CD4-positive, alpha-beta T cell treated with Interleukin-10 for 1 hour (primary cell): Measurements from ENCODE around the gene RAB3IP.
"Not testable (repeated sequence)": the region's sequence is repeated elsewhere in the genome, so short reads cannot be mapped to it uniquely, and the experiment has no call there.

Experiments
- DNase-seq: peaks from one replicate; pipeline ENCODE4 v3.0.0-alpha.2; 2020

Gene RAB3IP

DNA sequence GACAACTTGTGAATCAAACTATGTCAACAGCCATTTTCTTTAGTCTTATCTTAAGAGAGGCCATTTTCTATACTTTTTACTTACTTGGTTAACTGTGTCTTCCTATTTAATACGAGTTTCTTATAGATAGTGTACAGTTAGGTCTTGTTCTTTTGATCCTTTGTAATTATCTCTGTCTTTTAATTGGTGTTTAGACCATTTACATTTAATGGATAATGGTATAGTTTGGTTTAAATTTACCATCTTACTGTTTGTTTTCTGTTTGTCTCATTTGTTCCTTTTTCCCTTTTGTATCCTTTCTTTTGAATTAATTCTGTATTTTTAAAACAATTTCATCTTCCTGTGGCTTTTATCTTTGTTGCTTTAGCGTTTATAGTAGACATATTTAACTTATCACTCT lies 19.4 kb downstream of the RAB3IP start:
- DNase-seq, result no peak

DNA sequence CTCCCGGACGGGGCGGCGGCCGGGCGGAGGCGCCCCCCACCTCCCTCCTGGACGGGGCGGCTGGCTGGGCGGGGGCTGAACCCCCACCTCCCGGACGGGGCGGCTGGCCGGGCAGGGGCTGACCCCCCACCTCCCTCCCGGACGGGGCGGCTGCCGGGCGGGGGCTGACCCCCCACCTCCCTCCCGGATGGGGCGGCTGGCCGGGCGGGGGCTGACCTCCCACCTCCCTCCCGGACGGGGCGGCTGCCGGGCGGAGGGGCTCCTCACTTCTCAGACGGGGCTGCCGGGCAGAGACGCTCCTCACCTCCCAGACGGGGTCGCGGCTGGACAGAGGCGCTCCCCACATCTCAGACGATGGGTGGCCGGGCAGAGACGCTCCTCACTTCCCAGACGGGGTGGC lies 20.9 kb downstream of the RAB3IP start:
- DNase-seq, result not testable (repeated sequence)

DNA sequence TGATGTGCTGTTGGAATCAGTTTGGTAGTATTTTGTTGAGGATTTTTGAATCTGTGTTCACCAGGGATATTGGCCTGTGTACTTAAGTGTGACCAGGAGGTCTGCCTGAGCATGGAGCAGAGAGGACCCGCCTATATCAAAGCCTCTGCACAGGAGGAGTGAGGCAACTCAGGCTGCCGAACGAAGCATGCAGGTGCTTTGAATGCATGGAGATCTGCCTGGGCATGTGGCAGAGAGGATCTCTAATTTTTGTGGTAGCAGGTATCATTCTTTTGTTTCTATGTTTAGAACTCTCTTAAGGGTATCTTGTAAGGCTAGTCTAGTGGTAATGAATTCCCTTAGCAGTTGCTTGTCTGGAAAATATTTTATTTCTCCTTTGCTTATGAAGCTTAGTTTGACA lies 26.9 kb downstream of the RAB3IP start:
- DNase-seq, result no peak

DNA sequence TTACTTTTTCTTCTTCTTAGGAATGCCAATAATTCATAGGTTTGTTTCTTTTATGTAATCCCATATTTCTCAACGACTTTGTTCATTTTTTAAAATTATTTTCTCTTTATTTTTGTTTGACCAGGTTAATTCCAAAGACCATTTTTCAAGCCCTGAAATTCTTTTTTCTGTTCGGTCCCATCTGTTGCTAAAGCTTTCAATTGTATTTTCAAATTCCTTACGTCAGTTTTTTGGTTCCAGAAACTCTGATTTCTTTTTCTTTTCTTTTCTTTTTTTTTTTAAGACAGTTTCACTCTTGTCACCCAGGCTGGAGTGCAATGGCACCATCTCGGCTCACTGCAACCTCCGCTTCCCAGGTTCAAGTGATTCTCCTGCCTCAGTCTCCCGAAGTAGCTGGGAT lies 27.6 kb downstream of the RAB3IP start:
- no peak for DNase-seq

DNA sequence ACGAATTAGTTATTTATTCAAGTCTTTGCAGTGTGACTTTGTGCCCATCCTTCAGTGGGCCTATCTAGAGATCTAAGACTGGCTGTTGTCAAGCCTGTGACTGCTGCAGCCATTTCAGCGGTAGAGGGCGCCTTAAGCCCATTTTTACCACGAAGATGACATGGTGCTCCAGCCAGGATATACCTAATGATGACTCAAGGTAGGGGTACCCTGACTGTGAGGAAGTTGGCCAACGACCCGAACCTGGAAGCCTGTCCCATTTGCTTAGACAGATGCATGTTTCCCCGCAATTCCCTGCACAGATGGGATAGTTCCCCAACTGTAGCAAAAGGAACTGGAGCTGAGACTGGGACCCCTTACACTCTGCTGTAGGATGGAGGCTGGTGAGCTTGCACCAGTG lies 41.3 kb downstream of the RAB3IP start:
- no peak for DNase-seq

DNA sequence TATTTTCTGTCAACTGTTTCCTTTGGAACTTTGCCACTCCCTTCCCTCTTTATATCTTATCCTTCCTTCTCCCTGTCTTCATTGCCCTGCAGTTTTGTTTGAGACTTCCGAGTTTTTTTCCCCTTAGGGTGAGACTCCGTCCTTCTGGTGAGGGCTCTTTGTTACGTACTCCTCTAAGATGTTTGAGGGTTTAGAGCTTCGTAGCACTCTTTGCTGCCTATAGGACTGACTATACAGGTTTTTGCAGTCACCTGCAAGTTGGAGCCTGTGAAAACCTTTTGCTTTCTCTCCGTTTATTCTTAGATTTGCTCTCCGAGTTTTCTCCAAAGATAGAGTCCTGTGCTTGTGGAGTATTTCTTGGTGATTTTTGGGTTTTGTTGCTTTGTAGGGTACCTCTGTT lies 44.7 kb downstream of the RAB3IP start:
- no peak for DNase-seq

DNA sequence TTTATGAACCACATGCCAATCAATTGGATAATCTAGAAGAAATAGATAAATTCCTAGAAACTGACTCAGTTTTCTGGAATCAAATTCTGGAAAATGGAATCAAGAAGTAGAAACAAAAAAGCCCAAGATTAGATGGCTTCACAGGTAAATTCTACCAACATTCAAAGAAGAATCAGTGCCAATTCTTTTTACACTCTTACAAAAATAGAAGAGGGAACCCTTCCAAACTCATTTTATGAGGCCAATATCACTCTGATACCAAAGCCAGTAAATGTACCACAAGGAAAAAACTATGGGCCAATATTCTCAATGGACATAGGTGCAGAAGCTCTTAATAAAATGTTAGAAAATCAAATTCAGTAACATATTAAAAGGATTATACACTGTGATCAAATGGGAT lies 50.7 kb downstream of the RAB3IP start:
- DNase-seq, result no peak

DNA sequence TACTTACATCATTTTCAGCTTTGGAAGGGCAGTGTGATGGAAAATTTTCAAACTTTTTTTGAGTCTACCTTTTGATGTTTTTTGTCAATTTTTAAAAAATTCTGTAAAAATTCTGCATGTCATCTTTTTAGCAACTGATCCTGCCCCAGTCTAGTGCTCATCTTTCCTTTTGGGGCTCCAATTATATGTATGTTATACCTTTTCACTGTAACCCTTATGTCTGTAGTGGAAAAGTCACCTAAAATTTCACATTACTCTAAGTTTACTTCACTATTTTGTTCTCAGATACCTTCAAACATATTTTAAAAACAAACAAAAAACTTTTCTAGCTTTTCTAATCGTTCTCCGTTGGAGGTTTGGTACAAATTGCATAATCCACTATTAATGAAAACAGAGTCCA lies 53.9 kb downstream of the RAB3IP start:
- DNase-seq, result no peak

DNA sequence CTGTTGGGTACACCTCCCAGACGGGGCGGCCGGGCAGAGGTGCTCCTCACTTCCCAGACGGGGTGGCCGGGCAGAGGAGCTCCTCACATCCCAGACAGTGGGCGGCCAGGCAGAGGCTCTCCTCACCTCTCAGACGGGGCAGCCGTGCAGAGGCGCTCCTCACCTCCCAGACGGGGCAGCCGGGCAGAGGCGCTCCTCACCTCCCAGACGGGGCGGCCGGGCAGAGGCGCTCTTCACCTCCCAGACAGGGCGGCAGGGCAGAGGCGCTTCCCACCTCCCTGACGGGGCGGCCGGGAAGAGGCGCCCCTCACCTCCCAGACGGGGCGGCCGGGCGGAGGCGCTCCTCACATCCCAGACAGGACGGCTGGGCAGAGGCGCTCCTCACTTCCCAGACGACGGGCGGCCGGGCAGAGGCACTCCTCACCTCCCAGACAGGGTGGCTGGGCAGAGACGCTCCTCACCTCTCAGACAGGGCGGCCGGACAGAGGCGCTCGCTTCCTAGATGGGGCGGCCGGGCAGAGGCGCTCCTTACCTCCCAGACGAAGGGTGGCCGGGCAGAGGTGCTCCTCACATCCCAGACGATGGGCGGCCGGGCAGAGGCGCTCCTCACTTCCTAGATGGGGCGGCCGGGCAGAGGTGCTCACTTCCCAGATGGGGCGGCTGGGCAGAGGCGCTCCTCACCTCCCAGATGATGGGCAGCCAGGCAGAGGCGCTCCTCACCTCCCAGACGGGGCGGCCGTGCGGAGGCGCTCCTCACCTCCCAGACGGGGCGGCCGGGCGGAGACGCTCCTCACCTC lies 68.6 kb downstream of the RAB3IP start:
- DNase-seq, result not testable (repeated sequence)

DNA sequence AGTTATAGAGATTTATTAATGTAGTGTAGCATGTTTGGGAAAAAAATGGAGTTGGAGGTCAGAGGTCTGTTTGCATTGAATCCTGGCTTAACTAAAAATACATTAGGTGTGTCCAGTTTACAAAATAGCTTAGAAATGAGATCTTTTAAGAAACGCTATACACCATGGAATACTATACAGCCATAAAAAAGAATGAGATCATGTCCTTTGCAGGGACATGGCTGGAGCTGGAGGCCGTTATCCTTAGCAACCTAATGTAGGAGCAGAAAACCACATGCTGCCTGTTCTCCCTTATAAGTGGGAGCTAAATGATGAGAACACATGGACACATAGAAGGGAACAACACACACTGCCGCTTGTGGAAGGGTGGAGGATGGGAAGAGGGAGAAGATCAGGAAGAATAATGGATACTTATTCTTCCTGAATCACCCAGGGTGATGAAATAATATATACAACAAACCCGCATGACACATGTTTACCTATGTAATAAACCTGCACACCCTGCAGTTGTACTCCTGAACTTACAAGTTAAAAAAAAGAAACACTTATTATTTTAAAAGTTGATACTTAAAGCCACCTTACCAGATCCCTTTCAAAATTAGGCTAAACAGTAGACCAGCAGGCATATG lies 72.3 kb downstream of the RAB3IP start:
- no peak for DNase-seq

DNA sequence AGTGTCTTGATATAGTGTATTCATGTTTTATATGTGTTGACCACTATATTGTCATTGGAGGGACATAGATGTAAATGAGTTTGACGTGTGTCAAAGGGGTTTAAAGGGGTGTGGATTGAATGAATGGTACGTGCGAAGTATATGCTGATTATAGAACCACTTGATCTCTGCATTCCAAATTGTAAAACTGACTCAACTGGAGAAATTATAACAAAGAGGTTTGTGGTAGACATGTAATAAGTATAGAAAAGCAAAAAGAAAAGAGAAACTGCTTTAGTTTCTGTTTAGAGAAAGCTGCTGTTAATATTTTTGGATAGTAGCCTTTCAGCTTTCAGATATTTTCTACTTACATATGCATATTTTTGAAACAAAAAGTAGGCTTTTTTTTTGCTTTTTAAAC lies 77.4 kb downstream of the RAB3IP start:
- DNase-seq, result no peak

DNA sequence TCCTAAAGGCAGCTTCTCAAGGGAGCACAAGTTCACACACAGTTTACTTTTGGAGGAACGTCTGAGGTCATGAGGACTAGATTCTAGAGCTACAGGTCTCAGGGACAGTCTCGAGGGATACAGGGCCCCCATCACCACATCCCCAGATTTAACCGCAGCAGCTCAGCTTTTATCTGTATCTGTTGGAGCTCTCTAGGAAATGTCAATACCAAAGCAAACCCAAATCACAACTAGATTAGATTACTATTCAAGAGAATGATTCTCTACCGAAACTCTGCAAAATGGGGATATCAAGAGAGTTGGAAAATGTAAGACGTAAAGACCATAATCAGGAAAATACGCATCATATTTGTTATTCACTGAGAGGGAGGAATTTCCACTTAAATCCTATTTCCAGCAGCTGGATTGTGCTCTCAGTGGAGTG lies 82.4 kb downstream of the RAB3IP start:
- no peak for DNase-seq

DNA sequence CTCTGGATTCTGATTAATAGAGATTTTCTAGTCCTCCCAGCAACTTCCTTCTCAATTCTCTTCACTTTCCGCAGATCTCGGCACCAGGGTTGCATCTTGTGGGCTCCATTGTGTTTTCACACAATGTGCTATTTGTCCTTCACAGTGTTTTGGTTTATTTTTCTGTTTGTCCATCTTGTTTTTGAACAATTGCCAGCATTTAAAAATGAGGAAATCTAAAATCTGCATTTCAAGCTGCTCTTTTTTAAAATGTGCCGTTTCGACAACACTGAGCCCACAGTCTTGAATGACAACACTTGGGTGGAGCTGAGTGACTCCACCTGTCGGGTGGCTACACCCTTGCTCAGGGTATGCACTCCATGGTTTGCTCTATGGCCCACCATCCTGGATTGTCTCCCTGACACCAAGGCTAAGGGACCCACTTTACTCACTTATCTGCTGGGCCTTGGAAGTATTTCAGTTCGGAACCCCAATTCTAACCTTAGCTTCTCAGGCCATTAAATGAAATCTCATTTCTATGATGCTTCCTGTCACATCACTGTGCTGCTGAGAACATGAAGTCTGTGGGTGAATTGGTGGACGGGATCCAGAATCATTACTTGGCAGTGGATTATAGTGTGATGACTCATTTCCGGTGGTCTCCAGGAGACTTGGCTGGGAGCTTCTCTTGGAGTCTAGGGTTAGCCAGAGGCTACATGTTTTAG lies 82.9 kb downstream of the RAB3IP start:
- DNase-seq, result no peak

DNA sequence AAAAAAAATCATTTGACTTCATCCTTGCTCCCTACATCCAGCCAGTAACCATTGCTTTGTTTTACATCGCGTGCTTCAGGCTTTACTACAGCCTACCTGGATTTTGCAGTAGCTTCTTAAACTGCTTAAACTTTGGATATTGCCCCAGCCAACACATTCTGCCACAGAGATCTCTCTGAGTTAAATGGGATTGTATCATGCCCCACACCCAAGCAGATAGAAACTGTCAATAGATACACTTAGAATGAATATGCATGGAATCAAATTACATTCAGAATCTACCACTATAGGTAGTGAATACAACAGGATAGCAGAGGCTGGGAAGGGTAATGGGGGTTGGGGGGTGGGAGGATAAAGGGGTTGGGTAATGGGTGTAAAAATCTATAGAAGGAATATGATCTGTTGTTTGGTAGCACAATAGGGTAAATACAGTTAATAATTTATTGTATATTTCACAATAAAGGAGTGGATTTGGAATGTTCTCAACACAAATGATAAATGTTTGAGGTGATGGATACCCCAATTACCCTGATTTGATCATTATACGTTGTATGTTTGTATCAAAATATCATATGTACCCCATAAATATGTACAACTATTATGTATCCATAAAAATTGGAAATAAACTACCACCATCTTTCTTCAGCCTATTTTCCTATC lies 83.7 kb downstream of the RAB3IP start:
- DNase-seq, result no peak

DNA sequence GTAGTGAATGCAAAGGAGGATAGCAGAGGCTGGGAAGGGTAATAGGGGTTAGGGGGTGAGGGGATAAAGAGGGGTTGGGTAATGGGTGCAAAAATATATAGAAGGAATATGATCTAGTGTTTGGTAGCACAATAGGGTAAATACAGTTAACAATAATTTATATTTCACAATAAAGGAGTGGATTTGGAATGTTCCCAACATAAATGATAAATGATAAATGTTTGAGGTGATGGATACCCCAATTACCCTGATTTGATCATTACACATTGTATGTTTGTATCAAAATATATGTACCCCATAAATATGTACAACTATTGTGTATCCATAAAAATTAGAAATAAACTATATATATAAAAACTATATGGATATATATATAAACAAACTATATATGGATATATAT lies 85.4 kb downstream of the RAB3IP start:
- DNase-seq, result no peak

DNA sequence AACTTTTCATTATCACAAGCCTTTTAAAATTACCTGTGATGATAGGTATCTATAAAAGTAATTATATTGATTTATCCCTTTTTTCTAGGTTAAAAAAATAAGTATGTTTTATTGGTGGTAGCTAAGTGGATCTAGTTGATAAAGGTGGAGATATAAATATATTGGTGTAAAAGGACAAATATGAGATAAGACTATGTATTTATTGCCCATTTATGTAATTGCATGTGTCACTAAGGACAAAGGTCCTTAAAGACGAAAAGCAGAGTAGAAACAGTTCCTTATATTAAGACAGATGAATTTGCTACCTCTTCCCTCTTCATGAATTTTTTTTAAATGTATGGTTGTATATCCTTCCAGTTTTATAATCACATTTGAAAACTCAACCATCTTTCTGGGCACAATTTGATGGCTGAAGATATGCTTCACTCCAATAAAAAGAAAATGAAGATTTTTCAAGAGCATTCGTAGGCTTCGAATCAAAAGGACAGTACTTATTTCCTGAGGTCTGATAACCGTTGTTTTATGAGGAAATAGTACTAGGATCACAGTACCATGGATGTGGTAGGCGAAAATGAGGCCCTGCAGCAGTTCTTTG lies 86.4 kb downstream of the RAB3IP start, which contains the start of gene MYRFL:
TSS of gene MYRFL (plus strand) at position 262 of the 595 bp plus-strand sequence. CDS start at position 553, 291 bp downstream.
- DNase-seq, result no peak

DNA sequence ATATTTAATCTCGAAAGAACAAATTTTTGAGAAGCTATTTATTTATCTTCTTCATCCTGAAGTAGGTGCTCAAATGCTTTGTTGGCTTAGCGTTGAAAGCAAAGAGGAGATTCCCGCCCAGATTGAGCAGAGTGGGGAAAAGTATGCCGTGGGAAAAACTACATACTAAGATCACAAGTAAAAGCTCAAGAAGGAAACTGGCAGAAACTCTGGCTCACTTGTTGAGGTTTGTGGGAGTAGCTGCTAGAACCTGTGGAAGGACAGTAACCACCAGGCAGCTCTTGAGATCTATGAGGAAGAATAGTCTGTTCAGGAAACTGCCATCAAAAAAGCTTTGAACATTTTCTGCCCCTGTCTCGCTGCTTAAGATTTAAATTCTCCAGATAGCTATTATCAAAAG lies 90.2 kb downstream of the RAB3IP start:
- no peak for DNase-seq

DNA sequence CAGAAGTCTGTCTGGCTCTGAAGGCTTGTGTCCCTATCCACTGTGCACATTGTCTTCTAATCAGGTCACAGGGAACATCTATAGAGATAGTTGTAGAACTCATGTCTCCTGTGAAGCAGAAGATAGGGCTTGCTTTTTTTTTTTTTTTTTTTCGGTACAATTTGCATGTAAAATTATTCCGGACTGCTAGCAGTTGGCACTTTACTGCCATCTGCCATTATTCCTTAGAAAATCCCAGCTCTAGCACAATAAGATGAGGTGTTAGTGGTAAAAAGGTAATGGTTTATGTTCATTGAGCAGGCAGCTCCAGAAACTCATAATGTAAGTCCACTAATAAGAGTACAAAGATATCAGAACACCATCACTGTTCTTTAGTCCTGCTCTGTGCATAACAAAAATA lies 95.0 kb downstream of the RAB3IP start:
- DNase-seq, result no peak

DNA sequence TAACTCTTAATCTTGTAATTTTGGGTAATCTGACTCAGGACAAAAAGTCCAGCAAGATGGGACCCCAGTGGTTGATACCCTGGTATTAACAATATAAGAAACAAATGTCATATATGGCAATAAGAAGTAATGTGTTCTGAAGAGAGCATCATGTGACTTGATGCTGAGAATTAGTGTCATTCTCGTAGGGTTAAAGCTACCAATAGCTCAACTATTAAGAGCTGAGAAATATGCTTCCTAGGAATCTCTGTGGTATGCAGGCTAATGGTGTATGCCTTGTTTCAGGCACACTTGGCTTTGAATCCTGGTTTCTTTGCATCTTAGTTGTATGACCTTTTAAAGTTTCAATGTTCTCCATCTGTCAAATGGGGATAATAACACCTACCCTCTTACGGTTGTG lies 95.5 kb downstream of the RAB3IP start:
- no peak for DNase-seq

DNA sequence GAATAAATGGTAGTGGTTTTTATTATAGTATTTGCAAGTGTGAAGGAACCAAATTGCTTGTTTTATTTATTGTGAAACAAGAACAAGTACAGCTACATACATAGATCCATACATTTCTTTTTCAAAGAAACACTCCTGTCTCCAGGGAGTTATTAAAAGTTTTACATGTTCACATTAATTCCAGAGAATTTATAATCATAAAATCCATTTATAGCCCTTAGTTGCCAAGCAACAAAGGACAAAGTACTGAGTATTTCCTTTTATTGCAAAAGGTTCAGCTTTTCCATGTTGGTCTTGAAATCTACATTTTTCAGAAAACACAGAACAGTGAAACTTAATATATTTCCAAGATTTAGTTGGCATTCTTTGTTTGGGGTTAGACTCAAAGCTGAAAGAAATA lies 95.9 kb downstream of the RAB3IP start:
- DNase-seq, result no peak

DNA sequence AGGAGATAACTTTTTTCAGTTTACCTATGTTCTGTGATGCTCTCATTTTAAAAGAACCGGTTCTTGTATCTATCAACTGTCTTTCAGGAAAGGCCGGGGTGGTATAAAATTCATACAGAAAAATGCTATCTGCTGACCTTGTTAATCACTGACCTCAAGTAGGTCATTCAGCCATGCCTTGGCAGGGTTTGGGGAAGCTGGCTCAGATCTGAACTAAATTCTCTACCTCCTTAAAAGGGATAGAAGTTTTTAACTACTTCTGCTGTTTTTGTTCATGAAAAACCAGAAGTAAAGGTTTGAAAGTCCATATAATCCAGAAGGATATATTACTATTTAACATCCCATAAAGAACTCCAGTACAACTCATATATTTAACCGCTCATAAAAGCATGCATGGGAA lies 96.4 kb downstream of the RAB3IP start:
- DNase-seq, result no peak

DNA sequence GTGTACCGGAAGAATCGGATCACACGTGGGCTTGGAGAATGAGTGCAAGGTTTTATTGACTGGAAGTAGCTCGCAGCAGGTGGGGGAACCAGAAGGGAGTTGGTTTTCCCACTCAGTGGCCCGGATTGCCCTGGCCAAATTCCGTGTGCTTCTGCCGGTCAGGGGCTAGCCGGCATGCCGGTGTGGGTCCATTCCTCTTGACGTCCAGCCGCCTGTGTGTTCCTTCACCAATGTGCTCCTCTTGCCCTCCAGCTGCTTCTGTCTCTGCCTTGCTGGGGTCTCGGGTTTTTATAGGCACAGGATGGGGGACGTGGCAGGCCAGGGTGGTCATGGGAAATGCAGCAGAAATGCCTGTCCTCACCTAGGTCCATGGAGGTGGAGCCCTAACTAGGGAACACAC lies 97.4 kb downstream of the RAB3IP start:
- DNase-seq, result no peak

DNA sequence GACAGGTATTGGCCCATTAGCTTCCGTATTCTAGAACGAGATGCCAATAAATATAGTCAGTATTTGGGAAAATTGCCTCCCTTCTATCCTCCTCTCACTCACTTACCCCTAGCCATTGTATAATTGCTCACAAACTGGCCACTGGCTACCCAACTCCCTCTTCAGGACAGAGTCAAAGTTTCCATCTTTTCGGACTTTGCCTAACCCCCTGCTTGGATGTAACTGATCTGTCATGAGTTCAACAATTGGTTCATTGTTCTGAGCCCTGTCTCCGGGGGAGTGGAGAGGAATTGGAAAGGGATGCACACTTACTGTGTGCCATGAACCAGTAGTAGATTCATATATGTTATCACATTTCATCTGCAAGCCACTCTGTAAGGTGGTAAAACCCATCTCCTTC lies 98.5 kb downstream of the RAB3IP start:
- no peak for DNase-seq
